Smooth muscle cell (in vitro differentiated cells): ENCODE measurements around the gene IPO13. TPM values are rescaled to one million over a fixed set of nuclear protein-coding genes. Genes with fewer than 3 reads are reported as not detected.

ENCODE experiments used
- DNase-seq: peaks from one replicate; lab custom pipeline; 2025; ENCODE audit not compliant: unreplicated experiment; lab: John Stamatoyannopoulos, UW
- H2AFZ ChIP-seq: fragments of 200-600 bp; sonication (generic); 2 replicates; pipeline ENCODE4 v1.6.0; 2016; ENCODE audit warnings: antibody characterized with exemption, low read depth, mild to moderate bottlenecking
- H3F3A ChIP-seq: fragments of 200-600 bp; sonication (generic); 2 replicates; pipeline ENCODE4 v1.6.0; 2017; ENCODE audit warnings: antibody characterized with exemption, low read depth
- H3K27ac ChIP-seq: fragments of 200-600 bp; sonication (generic); 2 replicates; pipeline ENCODE4 v1.5.1; 2016; ENCODE audit warnings: low read depth, mild to moderate bottlenecking
- H3K27me3 ChIP-seq: fragments of 200-600 bp; sonication (generic); 2 replicates; pipeline ENCODE4 v1.6.1; 2016; ENCODE audit warnings: low read depth, mild to moderate bottlenecking
- H3K36me3 ChIP-seq: fragments of 200-600 bp; sonication (generic); 2 replicates; pipeline ENCODE4 v1.5.1; 2016; ENCODE audit warnings: low read depth
- H3K4me1 ChIP-seq: fragments of 200-600 bp; sonication (generic); 2 replicates; pipeline ENCODE4 v1.5.1; 2016; ENCODE audit warnings: low read depth
- H3K4me2 ChIP-seq: fragments of 200-600 bp; sonication (generic); 2 replicates; pipeline ENCODE4 v1.6.0; 2016; ENCODE audit warnings: mild to moderate bottlenecking
- H3K4me3 ChIP-seq: fragments of 200-600 bp; sonication (generic); 2 replicates; pipeline ENCODE4 v1.5.1; 2016; ENCODE audit warnings: mild to moderate bottlenecking
- H3K79me2 ChIP-seq: fragments of 200-600 bp; sonication (generic); 2 replicates; pipeline ENCODE4 v1.6.0; 2016; ENCODE audit warnings: low read depth, mild to moderate bottlenecking
- H3K9ac ChIP-seq: fragments of 200-600 bp; sonication (generic); 2 replicates; pipeline ENCODE4 v1.6.0; 2016; ENCODE audit warnings: low read depth
- H3K9me3 ChIP-seq: fragments of 200-600 bp; sonication (generic); replicated peaks from 2 replicates; pipeline ENCODE4 v1.5.1; 2016; ENCODE audit warnings: low read depth
- H4K20me1 ChIP-seq: fragments of 200-600 bp; sonication (generic); 2 replicates; pipeline ENCODE4 v1.6.0; 2016; ENCODE audit warnings: low read depth
- CTCF ChIP-seq: fragments of 200-600 bp; sonication (generic); IDR thresholded peaks from 2 replicates; pipeline ENCODE4 v1.5.1; 2017; ENCODE audit warnings: borderline replicate concordance, mild to moderate bottlenecking, antibody characterized with exemption; ENCODE audit not compliant: insufficient read depth, poor library complexity, severe bottlenecking
- WGBS: methylation state at CpG from one replicate; pipeline ENCODE4 v1.1.7; 2016; ENCODE audit warnings: low lambda C conversion rate; 5-methylcytosine and 5-hydroxymethylcytosine counted together
- polyA plus RNA-seq: library from polyadenylated mRNA; unstranded; fragments of >200 nt; fragmentation: Nextera tagmentation; extraction: Ambion mirVana; gene quantifications from 2 replicates; pipeline ENCODE4 v1.2.1, GENCODE V29; 2016
- total RNA-seq: library from RNA; depleted of rRNA; stranded (reverse); fragments of >200 nt; gene quantifications from 2 replicates; pipeline ENCODE4 v1.2.3, GENCODE V29; 2014

Gene IPO13
- total RNA-seq: 10.4 and 11.2 TPM in 2 replicates
- polyA plus RNA-seq: 19.3 and 21.2 TPM in 2 replicates

- WGBS: under 1% methylated on average over 72 of the region's 74 CpGs
These were observed at the start of gene IPO13 for GRCh38 chr1:43946236-43947060. Gene IPO13 (plus strand): TSS chr1:43946950. CDS start chr1:43947601, 651 bp downstream.

GRCh38 chr1:43898981-43899380 lies 47.8 kb upstream of the IPO13 start:
- Histone ChIP-seq H3K4me1 (no peaks in the 10 kb centered on the region), H3K36me3 (no peaks in the 10 kb centered on the region), H3K27me3 (no peaks in the 10 kb centered on the region), H3K4me3 (no peak overlapping the region), H3K27ac (no peak overlapping the region), H3K79me2 (no peaks in the 10 kb centered on the region), H4K20me1 (no peaks in the 10 kb centered on the region), H3K4me2 (no peak overlapping the region), H2AFZ (no peak overlapping the region), H3F3A (no peaks in the 10 kb centered on the region), H3K9ac (no peak overlapping the region), H3K9me3 (no peaks in the 10 kb centered on the region)
- no peak for TF ChIP-seq CTCF
- DNase-seq: no peak
- 97% methylated on average over 12 of the region's 12 CpGs for WGBS

More at GRCh38 chr1:43946236-43947060, at the start of gene IPO13:
- Histone ChIP-seq H3K4me3 (peak within 1 kb of the TSS; percentile 61), H3K36me3 (no peaks in the 10 kb centered on the region), H3K79me2 (peaks cover 23% of the 10 kb centered on the region), H3K27ac (peak within 1 kb of the TSS; percentile 87), H3K27me3 (no peaks in the 10 kb centered on the region), H3K4me1 (peaks cover 8% of the 10 kb centered on the region), H3K4me2 (peak within 1 kb of the TSS; percentile 99), H3K9ac (peak within 1 kb of the TSS; percentile 97), H3K9me3 (no peaks in the 10 kb centered on the region), H3F3A (no peaks in the 10 kb centered on the region), H2AFZ (peak within 1 kb of the TSS; percentile 63), H4K20me1 (peaks cover 8% of the 10 kb centered on the region)
- peak; percentile 93 for DNase-seq
- TF ChIP-seq CTCF: peak; percentile 44

GRCh38 chr1:43900386-43900785 lies 46.4 kb upstream of the IPO13 start:
- Histone ChIP-seq H3K4me2 (no peak overlapping the region), H3K9me3 (no peaks in the 10 kb centered on the region), H3K27ac (no peak overlapping the region), H4K20me1 (no peaks in the 10 kb centered on the region), H3K4me1 (no peaks in the 10 kb centered on the region), H2AFZ (no peak overlapping the region), H3K79me2 (no peaks in the 10 kb centered on the region), H3K27me3 (no peaks in the 10 kb centered on the region), H3K9ac (no peak overlapping the region), H3F3A (no peaks in the 10 kb centered on the region), H3K36me3 (no peaks in the 10 kb centered on the region), H3K4me3 (no peak overlapping the region)
- 96% methylated on average over 3 of the region's 3 CpGs for WGBS
- no peak for DNase-seq
- TF ChIP-seq CTCF: no peak
